GM12891 (cell line): ENCODE data around the gene HLCS.

Source experiments
- DNase-seq: peaks from one replicate; pipeline ENCODE4 v3.0.0; 2011; ENCODE audit warnings: low spot score; ENCODE audit not compliant: insufficient read length
- FAIRE-seq: peaks from 2 replicates; lab custom pipeline; 2011; peaks lifted over from hg19 to GRCh38; lab: Jason Lieb, UNC
- PAX5 ChIP-seq: IDR thresholded peaks from 2 replicates; pipeline ENCODE4 v1.6.1; 2011; ENCODE audit warnings: low read length, moderate library complexity, mild to moderate bottlenecking; ENCODE audit not compliant: insufficient read depth, severe bottlenecking
- POLR2A ChIP-seq: IDR thresholded peaks from 2 replicates; pipeline ENCODE4 v1.6.1; 2011; ENCODE audit warnings: low read depth, low read length, control low read depth
- POLR2AphosphoS5 ChIP-seq: IDR thresholded peaks from 2 replicates; pipeline ENCODE4 v1.6.1; 2011; ENCODE audit warnings: low read depth, low read length, control low read depth
- POU2F2 ChIP-seq: IDR thresholded peaks from 2 replicates; pipeline ENCODE4 v1.6.1; 2011; ENCODE audit warnings: low read depth, mild to moderate bottlenecking, control low read depth, low read length, moderate library complexity
- SPI1 ChIP-seq: IDR thresholded peaks from 2 replicates; pipeline ENCODE4 v1.6.1; 2011; ENCODE audit warnings: low read depth, low read length, control low read depth
- TAF1 ChIP-seq: IDR thresholded peaks from 2 replicates; pipeline ENCODE4 v1.6.1; 2011; ENCODE audit warnings: low read depth, low read length, control low read depth

The HLCS gene

DNA sequence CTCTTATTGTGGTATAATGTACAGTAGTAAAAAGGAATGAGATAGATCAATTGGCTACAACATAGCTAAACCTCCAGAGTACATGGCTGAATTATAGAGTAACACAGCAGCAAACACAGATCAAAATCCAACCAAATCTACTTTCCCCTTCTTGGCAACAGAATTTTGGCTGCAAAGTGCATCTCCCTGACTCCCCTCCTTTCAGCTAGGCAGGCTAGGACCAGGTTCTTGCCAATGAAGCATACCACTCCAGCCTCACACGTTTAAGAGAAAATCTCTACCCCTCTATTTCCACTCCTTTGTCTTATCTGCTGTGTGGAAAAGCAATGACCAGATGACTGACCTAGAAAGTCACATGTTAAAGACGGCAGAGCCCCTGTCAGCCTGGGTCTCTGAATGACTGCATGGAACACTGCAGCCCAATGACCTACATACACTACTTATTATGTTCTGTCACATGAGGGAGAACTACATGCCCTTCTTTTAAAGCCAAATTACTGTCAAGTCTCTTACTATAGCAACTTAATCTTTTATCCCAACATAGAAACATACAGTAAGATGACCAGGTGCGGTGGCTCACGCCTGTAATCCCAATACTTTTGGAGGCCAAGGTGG lies 99.1 kb downstream of the HLCS start:
- FAIRE-seq (no peak), DNase-seq (no peak)
- TF ChIP-seq TAF1, result no peak
- TF ChIP-seq SPI1, result no peak
- no peak for TF ChIP-seq POU2F2
- TF ChIP-seq POLR2A, result no peak

DNA sequence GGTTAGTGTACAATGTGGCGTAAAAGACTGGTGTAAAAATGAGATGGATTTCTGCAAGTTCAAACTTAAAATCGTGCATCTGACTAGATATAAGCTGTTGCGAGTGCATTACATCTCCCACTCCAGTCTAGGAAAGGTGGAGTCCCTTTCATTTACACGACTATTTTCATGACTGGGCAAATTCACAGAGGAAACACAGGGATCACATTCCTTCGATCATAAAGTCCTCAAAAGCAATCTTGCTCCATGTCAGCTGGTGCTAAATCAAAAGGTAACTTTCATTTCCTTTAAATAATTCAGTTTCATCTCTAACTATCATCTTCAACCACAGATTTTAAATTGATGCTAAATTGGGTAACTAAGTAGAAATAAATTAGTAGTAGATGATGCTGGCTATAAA lies 100.0 kb downstream of the HLCS start:
- FAIRE-seq, result peak; percentile 5
- no peak for DNase-seq
- TF ChIP-seq SPI1 (no peak), PAX5 (no peak), TAF1 (no peak), POLR2A (no peak), POU2F2 (no peak), POLR2AphosphoS5 (no peak)

DNA sequence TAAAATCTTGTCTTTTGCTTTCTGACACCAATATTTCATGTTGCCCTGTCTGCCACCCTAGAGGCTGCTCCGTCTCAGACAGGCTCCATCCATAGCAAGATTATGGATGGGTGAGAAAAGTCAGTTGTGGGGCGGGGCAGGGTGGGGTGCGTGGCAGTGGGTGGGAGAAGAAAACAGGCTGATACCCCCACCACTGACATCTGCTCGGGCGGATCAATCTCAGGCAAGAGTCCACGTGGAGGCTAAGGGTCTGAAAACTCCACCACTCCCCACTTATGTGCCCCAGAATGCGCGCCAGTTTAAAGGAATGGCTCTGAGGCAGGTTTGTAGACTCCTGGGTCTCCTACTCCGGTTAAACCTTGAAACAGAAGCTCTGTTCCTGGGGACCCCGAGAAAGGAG lies 101.5 kb downstream of the HLCS start:
- no peak for FAIRE-seq
- DNase-seq, result no peak
- TF ChIP-seq PAX5 (no peak), POLR2A (no peak), POLR2AphosphoS5 (no peak), POU2F2 (no peak), TAF1 (no peak), SPI1 (no peak)

DNA sequence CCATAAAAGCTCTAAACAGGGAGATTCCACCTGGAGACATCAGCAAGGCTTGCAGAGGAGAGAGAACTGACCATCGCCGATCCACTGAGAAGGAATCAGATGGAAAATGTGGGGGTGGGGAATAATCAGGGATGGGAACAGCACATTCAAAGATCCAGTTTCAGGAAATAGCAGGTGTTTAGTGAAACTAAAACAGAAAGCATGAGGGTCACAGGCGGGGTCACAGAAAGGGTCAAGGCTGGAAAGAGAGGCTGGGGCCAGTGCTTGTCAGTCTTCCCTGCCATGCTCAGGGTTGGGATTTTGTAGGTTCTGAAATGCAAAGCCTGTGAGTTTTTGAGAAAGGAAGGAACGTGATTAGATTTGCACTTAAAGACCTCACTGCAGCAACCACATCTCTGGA lies 103.2 kb downstream of the HLCS start:
- TF ChIP-seq POLR2A, result no peak
- TF ChIP-seq PAX5, result no peak
- TF ChIP-seq POLR2AphosphoS5, result no peak
- no peak for TF ChIP-seq TAF1
- no peak for TF ChIP-seq POU2F2
- TF ChIP-seq SPI1, result no peak
- FAIRE-seq, result no peak
- DNase-seq, result no peak

DNA sequence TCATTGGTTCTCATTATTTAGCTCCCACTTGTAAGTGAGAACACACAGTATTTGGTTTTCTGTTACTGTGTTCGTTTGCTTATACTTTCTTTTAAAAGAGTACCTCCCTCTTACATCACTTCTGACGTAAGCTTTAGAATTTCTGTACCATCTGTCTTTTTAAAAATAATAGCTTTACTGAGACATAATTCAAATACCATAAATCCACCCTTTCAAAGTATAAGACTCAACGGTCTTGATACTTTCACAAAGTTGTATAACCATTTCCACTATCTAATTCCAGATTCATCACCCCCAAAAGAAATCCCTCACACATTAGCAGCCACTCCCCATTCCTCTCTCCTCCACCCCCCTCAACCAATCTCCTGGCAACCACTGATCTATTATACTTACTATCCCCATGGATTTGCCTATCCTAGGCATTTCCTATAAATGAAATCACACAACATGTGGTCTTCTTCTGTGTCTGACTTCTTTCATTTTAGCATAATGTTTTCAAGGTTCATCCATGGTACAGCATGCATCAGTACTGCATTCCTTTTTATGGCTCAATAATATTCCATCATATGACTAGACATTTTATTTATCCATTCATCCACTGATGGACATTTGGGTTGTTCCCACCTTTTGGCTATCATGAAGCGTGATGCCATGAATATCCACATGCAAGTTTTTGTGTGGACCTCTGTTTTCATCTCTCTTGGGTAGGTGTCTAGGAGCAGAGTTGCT lies 104.7 kb downstream of the HLCS start:
- TF ChIP-seq POLR2AphosphoS5, result no peak
- TF ChIP-seq TAF1, result no peak
- no peak for TF ChIP-seq POLR2A
- no peak for TF ChIP-seq POU2F2
- TF ChIP-seq PAX5, result no peak
- no peak for TF ChIP-seq SPI1
- FAIRE-seq (no peak), DNase-seq (no peak)

DNA sequence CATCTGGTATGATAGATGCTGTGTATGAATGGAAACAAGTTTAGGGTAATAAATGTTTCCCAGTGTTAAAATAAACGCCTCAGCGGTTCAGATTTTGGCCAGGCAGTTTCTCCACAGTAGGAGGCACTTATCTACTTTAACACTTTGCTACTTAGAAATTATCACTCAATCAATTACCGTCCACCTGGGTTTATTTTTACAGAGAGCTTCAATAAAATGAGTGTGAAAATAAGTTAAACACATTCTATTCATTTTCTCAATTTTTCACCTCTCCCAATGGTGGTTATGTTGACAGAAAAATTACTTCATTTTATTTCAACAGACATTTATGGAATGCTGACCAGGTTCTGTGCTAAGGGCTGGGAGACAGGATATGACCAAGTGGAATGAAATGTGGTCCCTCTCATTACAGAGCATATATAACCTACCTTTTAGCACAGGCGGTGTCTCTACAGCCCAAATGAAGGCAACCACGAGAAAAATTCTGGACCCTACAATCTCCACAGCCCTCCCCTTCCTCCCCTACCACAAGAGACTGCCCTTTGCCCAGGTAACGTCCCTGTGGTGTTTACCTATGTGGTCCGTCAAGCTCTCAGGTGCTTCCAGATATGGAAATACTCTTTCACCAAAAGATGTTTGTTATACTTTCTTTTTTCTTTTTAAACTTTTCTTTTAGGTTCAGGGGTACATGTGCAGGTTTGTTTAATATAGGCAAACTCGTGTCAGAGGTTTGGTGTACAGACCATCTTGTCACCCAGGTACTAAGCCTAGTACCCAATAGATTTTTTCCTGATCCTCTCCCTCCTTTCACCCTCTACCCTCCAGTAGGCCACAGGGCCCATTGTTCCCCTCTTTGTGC lies 105.5 kb downstream of the HLCS start:
- DNase-seq (no peak), FAIRE-seq (no peak)
- TF ChIP-seq POLR2A (no peak), TAF1 (no peak), PAX5 (no peak), POU2F2 (no peak), SPI1 (no peak), POLR2AphosphoS5 (no peak)

DNA sequence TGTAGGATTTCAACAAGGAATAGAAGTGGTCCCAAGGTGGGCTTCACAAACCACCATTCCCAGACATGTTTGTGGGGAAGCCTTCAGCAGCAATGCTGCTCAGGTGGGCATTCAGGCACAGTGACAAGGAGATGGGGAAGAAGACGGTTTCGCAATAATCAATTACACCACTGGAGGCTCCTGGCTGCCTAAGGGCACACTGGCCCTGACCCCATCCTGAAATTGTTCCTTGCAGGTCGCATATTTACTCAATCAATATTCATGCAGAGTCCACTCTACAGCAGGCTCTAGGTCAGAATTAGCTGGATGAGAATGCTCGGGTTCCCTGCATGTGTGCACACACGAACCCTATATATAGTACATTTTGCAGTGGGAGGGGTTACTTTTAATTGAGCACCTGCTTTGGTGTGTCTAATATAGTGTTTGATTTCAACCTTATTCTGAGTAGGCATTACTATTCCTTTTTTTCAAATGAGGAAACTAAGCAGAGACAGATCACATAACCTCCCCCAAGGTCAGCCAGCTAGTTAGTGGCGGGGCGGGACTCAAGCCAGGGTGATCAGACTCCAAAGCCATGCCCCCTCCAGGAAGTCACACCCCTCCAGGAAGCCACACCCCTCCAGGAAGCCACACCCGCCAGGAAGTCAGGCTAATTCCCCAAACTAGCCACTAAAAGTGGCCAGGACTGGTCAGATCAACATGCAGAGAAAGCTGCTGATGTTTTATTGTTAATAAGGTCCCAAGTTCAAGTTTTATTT lies 106.5 kb downstream of the HLCS start:
- DNase-seq (no peak), FAIRE-seq (no peak)
- TF ChIP-seq POU2F2 (no peak), POLR2AphosphoS5 (no peak), PAX5 (no peak), TAF1 (no peak), POLR2A (no peak), SPI1 (no peak)

DNA sequence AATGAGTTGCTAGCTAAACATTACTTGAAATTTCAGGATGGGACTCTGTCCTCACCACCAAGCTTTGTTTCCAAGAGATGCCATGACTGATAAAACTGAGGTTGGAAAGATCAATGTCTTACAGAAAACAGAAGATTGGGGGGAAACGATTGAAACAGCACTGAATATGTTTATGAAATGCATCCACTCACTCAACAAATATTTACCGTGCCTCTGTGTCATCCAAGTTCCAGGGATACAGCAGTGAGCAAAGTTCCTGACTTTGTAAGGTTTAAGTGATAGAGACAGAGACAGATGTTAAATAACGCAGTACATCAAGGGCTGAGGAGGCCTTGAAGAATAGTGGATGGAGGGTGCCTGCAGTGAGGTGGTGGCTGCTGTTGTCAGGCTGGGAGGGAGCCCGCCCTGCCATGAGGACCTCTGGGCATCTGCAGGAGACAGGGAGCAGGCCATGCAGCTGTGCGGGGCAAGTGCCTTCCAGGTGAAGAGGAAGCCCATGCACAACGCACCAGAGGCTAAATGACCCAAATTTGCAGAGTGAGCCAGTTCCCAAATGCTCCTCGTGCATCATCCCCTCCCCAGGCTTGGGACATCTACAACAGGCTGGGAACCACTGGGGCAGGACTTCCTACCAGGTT lies 108.0 kb downstream of the HLCS start:
- TF ChIP-seq PAX5, result no peak
- no peak for TF ChIP-seq TAF1
- no peak for TF ChIP-seq POLR2A
- no peak for TF ChIP-seq SPI1
- no peak for TF ChIP-seq POU2F2
- no peak for TF ChIP-seq POLR2AphosphoS5
- no peak for FAIRE-seq
- no peak for DNase-seq

DNA sequence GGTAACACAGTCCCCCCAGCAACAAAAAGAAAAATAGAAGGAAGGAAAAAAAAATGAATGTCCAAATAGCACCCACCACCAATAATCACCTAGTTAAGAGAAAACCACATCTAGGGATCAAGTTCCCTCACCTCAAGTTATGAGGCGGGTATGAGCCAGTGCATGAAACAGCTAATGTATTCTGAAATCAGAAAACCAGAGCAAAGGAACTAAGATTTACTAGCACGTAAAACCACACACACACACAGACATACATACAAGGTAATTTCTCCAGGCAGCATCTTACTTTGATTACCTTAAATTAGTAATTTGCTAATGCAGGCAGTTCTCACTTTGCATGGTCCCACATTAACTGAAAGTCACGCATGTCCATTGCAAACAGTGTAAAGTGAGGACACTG lies 109.8 kb downstream of the HLCS start:
- no peak for DNase-seq
- FAIRE-seq, result no peak
- no peak for TF ChIP-seq PAX5
- TF ChIP-seq TAF1, result no peak
